Measurements from ENCODE around the gene CRYGB.

- TF ChIP-seq POLR2A (IDR thresholded peaks at IDR 0.05) (no peak), CTCF (IDR thresholded peaks at IDR 0.05) (no peak)
Observed at GRCh38 chr2:208164951-208165755, 19.2 kb upstream of the CRYGB start.
